GM08714 (cell line): ENCODE data around the gene ADAM22.

Experiments
- H3K4me3 ChIP-seq: fragments of 200-500 bp; sonication (Bioruptor generic); 2 replicates; pipeline ENCODE4 v1.5.1; 2014; ENCODE audit warnings: mild to moderate bottlenecking, low read length, inconsistent platforms
- ZNF274 ChIP-seq: IDR thresholded peaks from 2 replicates; pipeline ENCODE4 v1.6.1; 2012; ENCODE audit warnings: mild to moderate bottlenecking, low read depth, low read length

ADAM22 gene

GRCh38 chr7:88001744-88002530 is 67.9 kb downstream of the ADAM22 start:
- H3K4me3 ChIP-seq = no peak overlapping the region

GRCh38 chr7:88002617-88003016 is 68.6 kb downstream of the ADAM22 start:
- no peak for TF ChIP-seq ZNF274
- H3K4me3 ChIP-seq = no peak overlapping the region

More at GRCh38 chr7:88001744-88002530, 67.9 kb downstream of the ADAM22 start:
- TF ChIP-seq ZNF274 = no peak

- H3K4me3 ChIP-seq = no peak overlapping the region
- no peak for TF ChIP-seq ZNF274
These were observed 69.5 kb downstream of the ADAM22 start for GRCh38 chr7:88003581-88003980.

GRCh38 chr7:88005191-88005590 is 71.1 kb downstream of the ADAM22 start:
- no peak overlapping the region for H3K4me3 ChIP-seq
- TF ChIP-seq ZNF274 = no peak

- no peak overlapping the region for H3K4me3 ChIP-seq
- TF ChIP-seq ZNF274 = no peak
These were observed 75.6 kb downstream of the ADAM22 start for GRCh38 chr7:88009651-88010050.

GRCh38 chr7:88012086-88012485 is 78.0 kb downstream of the ADAM22 start:
- H3K4me3 ChIP-seq = no peak overlapping the region
- TF ChIP-seq ZNF274 = no peak

- H3K4me3 ChIP-seq = no peak overlapping the region
- no peak for TF ChIP-seq ZNF274
These were observed 79.9 kb downstream of the ADAM22 start for GRCh38 chr7:88013981-88014380.

GRCh38 chr7:88014581-88014980 is 80.5 kb downstream of the ADAM22 start:
- H3K4me3 ChIP-seq = no peak overlapping the region
- no peak for TF ChIP-seq ZNF274

GRCh38 chr7:88015309-88015708 is 81.3 kb downstream of the ADAM22 start:
- no peak for TF ChIP-seq ZNF274

DNA sequence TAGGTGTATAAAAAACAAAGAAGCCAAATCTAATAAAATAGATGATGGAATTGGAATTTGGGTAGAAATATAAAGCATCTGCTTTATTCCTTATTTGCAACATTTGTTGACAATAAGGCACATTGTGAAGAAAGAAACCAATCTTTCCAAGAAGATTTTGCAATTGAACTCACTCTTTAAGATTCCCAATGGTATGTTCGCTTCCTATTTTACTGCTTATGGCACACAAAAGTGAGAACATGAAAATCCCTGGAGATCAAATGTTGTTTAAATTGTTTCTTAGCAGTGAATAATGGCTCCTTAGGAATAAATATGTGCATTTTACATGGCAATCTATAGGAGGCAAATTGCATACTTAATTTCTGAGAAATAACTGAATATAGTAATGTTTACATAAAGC is 84.5 kb downstream of the ADAM22 start:
- H3K4me3 ChIP-seq = no peak overlapping the region
- TF ChIP-seq ZNF274 = no peak

More at GRCh38 chr7:88015309-88015708, 81.3 kb downstream of the ADAM22 start:
- no peak overlapping the region for H3K4me3 ChIP-seq

- H3K4me3 ChIP-seq = no peak overlapping the region
- no peak for TF ChIP-seq ZNF274
These were observed 87.1 kb downstream of the ADAM22 start for GRCh38 chr7:88020953-88021665.

- no peak for TF ChIP-seq ZNF274
- no peak overlapping the region for H3K4me3 ChIP-seq
These were observed 93.7 kb downstream of the ADAM22 start for GRCh38 chr7:88027724-88028123.

- TF ChIP-seq ZNF274 = no peak
- no peak overlapping the region for H3K4me3 ChIP-seq
These were observed 100.1 kb downstream of the ADAM22 start for GRCh38 chr7:88034083-88034695.

GRCh38 chr7:88037050-88037449 is 103.0 kb downstream of the ADAM22 start:
- H3K4me3 ChIP-seq = no peak overlapping the region
- TF ChIP-seq ZNF274 = no peak

- no peak overlapping the region for H3K4me3 ChIP-seq
- TF ChIP-seq ZNF274 = no peak
These were observed 106.6 kb downstream of the ADAM22 start for GRCh38 chr7:88040694-88041093.

- no peak for TF ChIP-seq ZNF274
- no peak overlapping the region for H3K4me3 ChIP-seq
These were observed 107.5 kb downstream of the ADAM22 start for GRCh38 chr7:88041583-88041982.
